HG03571 (cell line): Measurements from ENCODE around the gene PMEL.
"Not testable (repeated sequence)": the region's sequence is repeated elsewhere in the genome, so short reads cannot be mapped to it uniquely, and the experiment has no call there.

Experiments
- ATAC-seq: cut with Tn5 transposase; IDR thresholded peaks from one replicate; pipeline ENCODE4 v1.9.1; 2021; ENCODE audit not compliant: unreplicated experiment

The PMEL gene

DNA sequence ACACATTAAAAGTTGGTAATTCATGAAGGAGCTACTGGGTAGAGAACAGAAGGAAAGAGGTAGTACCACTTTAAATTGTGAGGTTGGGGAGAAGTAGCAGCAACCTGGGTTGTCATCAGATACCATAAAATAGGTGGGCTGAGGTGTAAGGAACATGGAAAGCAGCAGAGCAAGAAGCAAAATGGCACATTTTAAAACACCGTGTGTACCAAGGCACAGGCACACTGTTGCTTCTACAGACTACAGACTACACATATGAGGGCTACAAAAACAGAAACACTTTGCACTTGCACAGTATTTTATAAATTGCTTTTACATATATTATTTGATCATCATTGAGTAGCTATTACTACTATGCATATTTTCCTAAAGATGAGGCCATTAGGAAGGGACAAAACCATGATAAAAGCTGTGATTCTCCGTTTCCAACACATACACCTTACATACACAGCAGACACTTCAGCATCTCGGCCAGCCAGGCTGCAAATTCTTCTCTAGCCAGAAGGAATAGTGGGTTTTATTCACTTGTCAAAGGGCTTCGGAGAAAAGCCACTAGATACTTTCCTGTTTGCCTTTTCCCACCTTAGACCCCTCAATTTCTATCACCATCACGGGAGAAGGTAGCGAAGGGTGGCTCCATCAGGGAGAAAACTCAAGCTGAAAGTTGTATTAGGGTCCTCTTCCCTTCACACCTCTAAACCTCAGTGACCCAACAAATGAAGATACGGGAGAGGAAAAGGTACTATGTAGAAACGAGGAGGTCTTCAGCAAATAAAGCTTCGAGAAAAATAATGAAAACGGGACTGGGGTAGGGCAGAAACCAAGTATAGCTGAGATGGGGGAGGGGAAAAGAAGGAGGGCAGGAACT lies 39.7 kb downstream of the PMEL start:
- no peak for ATAC-seq

DNA sequence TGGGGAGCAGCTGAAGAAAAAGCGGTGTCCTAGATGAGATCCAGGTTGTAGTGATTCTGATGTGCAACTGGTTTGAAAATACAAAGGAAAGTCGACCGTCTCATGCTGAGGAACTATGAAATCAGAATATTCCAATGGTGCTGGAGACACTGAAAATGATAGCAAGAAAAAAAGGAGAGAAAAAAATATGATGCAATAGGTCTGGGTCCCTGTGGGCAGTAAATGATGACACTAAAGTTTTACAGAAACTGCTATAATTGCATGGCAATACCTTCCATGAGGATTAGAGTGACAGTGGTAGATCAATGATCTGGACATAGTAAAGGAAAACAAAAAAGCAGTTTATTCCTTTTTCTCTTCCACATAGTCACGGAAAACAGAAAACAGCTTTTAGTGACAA lies 40.5 kb downstream of the PMEL start:
- no peak for ATAC-seq

DNA sequence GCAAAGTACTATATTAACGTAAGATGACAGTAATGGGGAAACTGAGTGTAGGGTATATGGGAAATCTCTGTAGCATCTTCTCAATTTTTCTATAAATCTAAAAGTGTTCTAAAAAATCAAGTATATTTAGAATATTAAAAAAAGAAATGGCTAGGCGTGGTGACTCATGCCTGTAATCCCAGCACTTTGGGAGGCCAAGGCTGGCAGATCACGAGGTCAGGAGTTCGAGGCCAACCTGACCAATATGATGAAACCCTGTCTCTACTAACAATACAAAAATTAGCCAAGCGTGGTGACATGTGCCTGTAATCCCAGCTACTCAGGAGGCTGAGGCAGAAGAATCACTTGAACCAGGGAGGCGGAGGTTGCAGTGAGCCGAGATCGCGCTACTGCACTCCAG lies 42.2 kb downstream of the PMEL start:
- not testable (repeated sequence) for ATAC-seq

DNA sequence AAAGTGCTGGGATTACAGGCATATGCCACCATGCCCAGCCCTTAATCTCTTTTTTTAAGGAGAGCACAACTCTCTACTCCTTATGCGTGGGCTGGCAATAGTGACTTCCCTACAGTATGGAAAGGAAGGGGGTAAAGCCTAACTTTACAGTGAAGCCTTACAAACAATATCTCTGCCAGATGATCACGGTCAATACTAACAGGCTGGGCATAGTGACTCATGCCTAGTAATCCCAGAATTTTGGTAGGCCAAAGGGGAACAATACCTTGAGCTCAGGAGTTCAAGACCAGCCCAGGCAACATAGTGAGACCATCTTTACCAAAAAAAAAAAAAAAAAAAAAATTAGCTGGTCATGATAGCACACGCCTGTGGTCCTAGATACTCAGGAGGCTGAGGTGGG lies 43.7 kb downstream of the PMEL start:
- no peak for ATAC-seq

DNA sequence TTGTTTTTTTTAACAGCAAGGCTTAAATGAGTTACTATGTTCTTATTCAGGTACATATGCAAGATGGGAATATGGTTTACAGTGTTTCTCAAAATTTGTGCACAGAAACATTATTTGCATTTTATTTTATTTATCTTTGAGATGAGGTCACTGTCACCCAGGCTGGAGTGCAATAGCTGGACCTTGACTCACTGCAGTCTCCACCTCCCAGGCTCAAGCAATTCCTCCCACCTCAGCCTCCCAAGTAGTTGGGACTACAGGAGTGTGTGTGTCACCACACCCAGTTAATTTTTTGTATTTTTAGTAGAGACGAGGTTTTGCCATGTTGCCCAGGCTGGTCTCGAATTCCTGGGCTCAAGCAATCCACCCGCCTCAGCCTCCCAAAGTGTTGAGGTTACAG lies 46.8 kb downstream of the PMEL start:
- not testable (repeated sequence) for ATAC-seq

DNA sequence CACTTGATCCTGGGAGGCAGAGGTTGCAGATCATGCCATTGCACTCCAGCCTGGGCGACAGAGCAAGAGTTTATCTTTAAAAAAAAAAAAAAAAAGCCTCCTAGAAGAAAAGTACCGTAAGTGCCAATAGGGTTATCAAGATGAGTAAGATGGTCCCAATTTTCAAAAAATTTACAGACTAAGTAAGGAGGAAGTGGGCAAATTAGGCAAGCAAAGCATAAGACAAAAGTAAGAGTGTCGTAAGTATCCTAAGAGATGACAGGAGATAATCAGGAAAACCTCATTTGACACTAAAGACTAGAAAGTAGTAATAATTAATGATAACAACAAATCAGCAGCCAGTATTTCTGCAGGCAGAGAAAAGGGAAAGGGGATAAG lies 50.4 kb downstream of the PMEL start:
- ATAC-seq: no peak

DNA sequence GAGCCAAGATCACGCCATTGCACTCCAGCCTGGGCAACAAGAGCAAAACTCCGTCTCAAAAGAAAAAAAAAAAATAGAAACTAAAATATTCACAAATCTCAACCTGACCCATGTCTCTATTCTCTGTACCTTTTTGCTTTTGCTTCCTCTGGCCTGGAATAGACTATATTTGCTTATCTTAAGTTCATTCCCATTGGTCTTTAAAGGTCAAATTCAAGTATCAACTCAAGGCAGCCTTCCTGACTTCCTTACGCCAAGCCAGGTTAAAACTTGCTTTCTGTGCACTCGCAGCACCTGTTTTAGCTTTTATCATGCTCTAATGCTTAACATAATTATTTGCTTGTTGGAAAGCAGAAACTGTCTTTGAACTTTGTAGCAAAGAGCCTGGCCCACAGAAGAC lies 52.9 kb downstream of the PMEL start:
- no peak for ATAC-seq

DNA sequence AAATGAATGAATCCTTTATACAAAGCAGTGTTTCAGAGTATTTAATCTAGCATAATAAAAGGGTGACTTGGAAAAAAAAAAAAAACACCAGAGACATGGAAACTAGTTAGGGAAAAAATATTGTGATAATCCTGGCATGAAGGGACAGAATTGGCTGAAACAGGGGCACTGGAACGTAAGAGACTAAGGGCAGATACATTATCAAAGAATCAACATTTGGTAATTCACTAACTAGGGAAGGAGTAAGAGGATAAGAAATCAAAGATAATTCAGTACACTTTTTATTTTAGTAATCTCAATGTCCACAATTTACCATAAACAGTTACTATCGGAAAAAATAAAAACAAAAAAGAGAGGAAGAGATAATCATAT lies 56.3 kb downstream of the PMEL start:
- no peak for ATAC-seq

DNA sequence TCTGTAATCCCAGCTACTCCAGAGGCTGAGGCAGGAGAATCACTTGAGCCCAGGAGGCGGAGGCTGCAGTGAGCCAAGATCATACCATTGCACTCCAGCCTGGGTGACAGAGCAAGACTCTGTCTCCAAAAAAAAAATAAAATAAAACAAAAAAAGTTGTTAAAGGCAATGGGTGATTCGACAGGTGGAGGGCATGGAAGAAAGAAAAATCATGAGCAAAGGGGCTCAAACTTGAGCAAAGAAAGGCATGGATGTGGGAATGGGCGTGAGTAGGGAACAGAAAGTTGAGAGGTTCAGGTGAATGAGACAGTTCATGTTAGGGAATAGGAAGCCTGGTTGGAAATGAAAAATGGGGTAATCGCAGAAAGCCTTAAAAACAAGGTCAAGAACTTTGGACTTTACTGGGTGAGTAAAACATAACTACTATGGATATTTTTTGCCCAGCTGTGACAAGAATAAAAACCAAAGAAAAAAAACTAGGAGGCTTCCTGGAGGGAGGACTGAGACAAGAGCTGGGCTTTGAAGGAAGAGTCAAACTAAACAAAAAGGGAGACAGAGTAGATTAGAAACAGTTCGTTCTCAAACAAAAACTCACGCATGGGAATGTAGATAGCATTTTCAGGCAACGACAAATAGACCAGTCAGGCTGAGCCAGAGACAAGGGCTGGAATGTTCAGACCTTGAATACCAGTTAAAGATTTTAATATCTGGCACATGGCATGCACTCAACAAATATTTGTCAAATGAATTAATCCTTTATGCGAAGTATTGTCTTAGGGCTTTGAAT lies 56.9 kb downstream of the PMEL start:
- ATAC-seq: no peak

DNA sequence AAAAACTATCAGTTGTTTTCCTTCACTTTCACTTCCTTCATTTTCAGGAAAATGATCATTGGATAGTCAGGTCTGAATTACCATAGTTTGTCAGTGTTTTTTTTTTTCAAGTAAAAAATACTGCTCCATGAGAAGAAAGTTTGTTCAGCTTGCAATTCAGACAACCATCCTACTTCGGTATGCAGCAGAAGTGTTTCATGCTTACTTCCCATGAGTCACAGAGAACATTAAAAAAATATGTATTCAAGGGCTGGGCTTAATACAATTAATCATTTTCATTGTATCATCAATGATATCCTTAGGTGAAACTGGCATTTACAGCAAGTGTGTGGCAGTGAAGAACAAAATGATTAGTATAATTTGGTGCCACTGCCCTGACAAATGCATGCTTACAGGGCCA lies 59.8 kb downstream of the PMEL start:
- ATAC-seq: no peak
